Endothelial cell of umbilical vein (primary cell): Measurements from ENCODE around the gene COLEC11. TPM values are rescaled to one million over a fixed set of nuclear protein-coding genes. Genes with fewer than 3 reads are reported as not detected.

Experiments used
- BruUV-seq: library from RNA; stranded (reverse); fragments of 400-500 nt; replicated peaks from 2 replicates; lab custom pipeline; 2021; lab: Mats Ljungman, UMichigan
- CTCF ChIA-PET: fragments of 300-600, 350-600 bp; sonication (Branson Sonifier 250); formaldehyde crosslinking; loops from one replicate; lab custom pipeline; 2021; ENCODE audit warnings: antibody characterized with exemption, inconsistent platforms; lab: Charles Lee
- POLR2A ChIA-PET: fragments of 300-600, 350-600 bp; sonication (Branson Sonifier 250); formaldehyde crosslinking; loops from one replicate; lab custom pipeline; 2021; ENCODE audit warnings: antibody characterized with exemption, inconsistent platforms; lab: Charles Lee
- DNase-seq: peaks from one replicate; pipeline ENCODE4 v3.0.0-alpha.2; 2011; ENCODE audit warnings: low read depth, low spot score
- FAIRE-seq: peaks from 2 replicates; lab custom pipeline; 2011; peaks lifted over from hg19 to GRCh38; lab: Jason Lieb, UNC
- H2AFZ ChIP-seq: 2 replicates; pipeline ENCODE4 v1.6.0; 2012; ENCODE audit warnings: low read depth, low read length, control low read depth, inconsistent platforms
- H3K27ac ChIP-seq: 2 replicates; pipeline ENCODE4 v1.5.1; 2011; ENCODE audit warnings: low read depth, mild to moderate bottlenecking, control low read depth, low read length, moderate library complexity; ENCODE audit not compliant: insufficient read depth
- H3K27me3 ChIP-seq, 2 experiments: 2 replicates each; pipeline versions ENCODE4 v1.6.0 to v1.6.1; 2011; ENCODE audit warnings: low read length in 2 of 2, mixed read lengths in 1 of 2; ENCODE audit not compliant: control insufficient read depth in 2 of 2, insufficient read depth in 2 of 2
- H3K36me3 ChIP-seq, 2 experiments: 2 replicates in 1 of 2; 3 replicates in 1 of 2; pipeline ENCODE4 v1.5.1; 2011; ENCODE audit warnings: low read length in 2 of 2, mild to moderate bottlenecking in 1 of 2, moderate library complexity in 1 of 2; ENCODE audit not compliant: control insufficient read depth in 2 of 2, insufficient read depth in 2 of 2; ENCODE audit errors: extremely low read depth in 1 of 2
- H3K4me1 ChIP-seq: 3 replicates; pipeline ENCODE4 v1.5.1; 2011; ENCODE audit warnings: mild to moderate bottlenecking, low read length; ENCODE audit not compliant: control insufficient read depth, insufficient read depth; ENCODE audit errors: extremely low read depth
- H3K4me2 ChIP-seq: 2 replicates; pipeline ENCODE4 v1.6.1; 2011; ENCODE audit warnings: low read length, control low read depth, mixed read lengths; ENCODE audit not compliant: insufficient read depth
- H3K4me3 ChIP-seq, 3 experiments: fragments of 200-600 bp in 1 of 3; sonication (generic), shearing (Covaris generic) in 1 of 3; replicated peaks in 1 of 3; 2 replicates each; pipeline ENCODE4 v1.5.1; 2011 to 2016; ENCODE audit warnings: control low read depth in 3 of 3, low read length in 3 of 3, mild to moderate bottlenecking in 2 of 3, inconsistent platforms in 1 of 3, low read depth in 1 of 3, moderate library complexity in 1 of 3; ENCODE audit not compliant: insufficient read depth in 1 of 3
- H3K79me2 ChIP-seq: 2 replicates; pipeline ENCODE4 v1.6.0; 2012; ENCODE audit warnings: low read length, inconsistent platforms; ENCODE audit not compliant: control insufficient read depth, insufficient read depth
- H3K9ac ChIP-seq: replicated peaks from 2 replicates; pipeline ENCODE3; 2011; ENCODE audit warnings: low read length, control low read depth; ENCODE audit not compliant: insufficient read depth; ENCODE audit errors: extremely low read depth
- H3K9me1 ChIP-seq: replicated peaks from 3 replicates; pipeline ENCODE4 v1.6.0; 2011; ENCODE audit warnings: mild to moderate bottlenecking, low read length; ENCODE audit not compliant: control insufficient read depth, insufficient read depth; ENCODE audit errors: extremely low read depth
- H3K9me3 ChIP-seq: replicated peaks from 2 replicates; pipeline ENCODE4 v1.5.1; 2012; ENCODE audit warnings: low read length, inconsistent platforms; ENCODE audit not compliant: control insufficient read depth, insufficient read depth
- H4K20me1 ChIP-seq: replicated peaks from 2 replicates; pipeline ENCODE3; 2011; ENCODE audit warnings: mild to moderate bottlenecking, low read length; ENCODE audit not compliant: control insufficient read depth, insufficient read depth; ENCODE audit errors: extremely low read depth
- CTCF ChIP-seq, 2 donors: IDR thresholded peaks; 1 replicate in 1 of 2; 2 replicates in 1 of 2; pipeline ENCODE4 v1.5.1; 2011; ENCODE audit warnings: low read length in 2 of 2, mild to moderate bottlenecking in 2 of 2, moderate library complexity in 2 of 2, control low read depth in 1 of 2, inconsistent platforms in 1 of 2, low read depth in 1 of 2; ENCODE audit not compliant: insufficient read depth in 1 of 2; ENCODE audit errors: extremely low read depth in 1 of 2
- FOS ChIP-seq: IDR thresholded peaks from 2 replicates; pipeline ENCODE4 v1.6.1; 2011; ENCODE audit warnings: mild to moderate bottlenecking, low read length, moderate library complexity, borderline replicate concordance; ENCODE audit not compliant: insufficient read depth
- GATA2 ChIP-seq: IDR thresholded peaks from 2 replicates; pipeline ENCODE4 v1.7.0; 2011; ENCODE audit warnings: low read depth, mild to moderate bottlenecking, moderate library complexity, mixed read lengths, low read length; ENCODE audit not compliant: insufficient read length, insufficient read depth
- JUN ChIP-seq: IDR thresholded peaks from 2 replicates; pipeline ENCODE4 v1.6.1; 2011; ENCODE audit warnings: borderline replicate concordance, low read depth; ENCODE audit not compliant: insufficient read length, insufficient read depth
- MYC ChIP-seq: IDR thresholded peaks from one replicate; pipeline ENCODE4 v1.6.1; 2011; ENCODE audit warnings: mild to moderate bottlenecking, low read depth, low read length
- POLR2A ChIP-seq: IDR thresholded peaks from 2 replicates; pipeline ENCODE4 v1.6.1; 2012; ENCODE audit warnings: low read depth, mild to moderate bottlenecking, control low read depth, low read length
- POLR2AphosphoS5 ChIP-seq: IDR thresholded peaks from 2 replicates; pipeline ENCODE4 v1.6.1; 2012; ENCODE audit warnings: low read depth, mild to moderate bottlenecking, control low read depth, low read length, moderate library complexity; ENCODE audit not compliant: insufficient read depth
- dilution Hi-C: fragments of 300-500 bp; cut with MboI; formaldehyde crosslinking; loops from one replicate; pipeline ENCODE4 v1.15.0; 2019; ENCODE audit warnings: low sequenced_read_pairs; ENCODE audit not compliant: extremely low pct_ligation_motif_present
- intact Hi-C: fragments of 100-400 bp; cut with micrococcal nuclease; formaldehyde crosslinking; loops from one replicate; pipeline ENCODE4 v1.10.0; 2022
- polyA plus RNA-seq, 4 experiments: library from polyadenylated mRNA; depleted of rRNA in 3 of 4; stranded (reverse) in 3 of 4; unstranded in 1 of 4; fragments of >200 nt; gene quantifications; 2 replicates each; pipeline versions ENCODE4 v1.2.1 to v1.2.3, GENCODE V29; 2011 to 2012; ENCODE audit warnings: missing spikeins in 1 of 4
- total RNA-seq: library from RNA; stranded (reverse); gene quantifications from 2 replicates; pipeline ENCODE4 v1.2.3, GENCODE V29; 2021

COLEC11 gene
- total and polyA plus RNA-seq, 2 donors (not counting 3 experiments of a cell fraction or from before 2014, with no cell fraction given), result 0.15 TPM; not detected in 1

DNA sequence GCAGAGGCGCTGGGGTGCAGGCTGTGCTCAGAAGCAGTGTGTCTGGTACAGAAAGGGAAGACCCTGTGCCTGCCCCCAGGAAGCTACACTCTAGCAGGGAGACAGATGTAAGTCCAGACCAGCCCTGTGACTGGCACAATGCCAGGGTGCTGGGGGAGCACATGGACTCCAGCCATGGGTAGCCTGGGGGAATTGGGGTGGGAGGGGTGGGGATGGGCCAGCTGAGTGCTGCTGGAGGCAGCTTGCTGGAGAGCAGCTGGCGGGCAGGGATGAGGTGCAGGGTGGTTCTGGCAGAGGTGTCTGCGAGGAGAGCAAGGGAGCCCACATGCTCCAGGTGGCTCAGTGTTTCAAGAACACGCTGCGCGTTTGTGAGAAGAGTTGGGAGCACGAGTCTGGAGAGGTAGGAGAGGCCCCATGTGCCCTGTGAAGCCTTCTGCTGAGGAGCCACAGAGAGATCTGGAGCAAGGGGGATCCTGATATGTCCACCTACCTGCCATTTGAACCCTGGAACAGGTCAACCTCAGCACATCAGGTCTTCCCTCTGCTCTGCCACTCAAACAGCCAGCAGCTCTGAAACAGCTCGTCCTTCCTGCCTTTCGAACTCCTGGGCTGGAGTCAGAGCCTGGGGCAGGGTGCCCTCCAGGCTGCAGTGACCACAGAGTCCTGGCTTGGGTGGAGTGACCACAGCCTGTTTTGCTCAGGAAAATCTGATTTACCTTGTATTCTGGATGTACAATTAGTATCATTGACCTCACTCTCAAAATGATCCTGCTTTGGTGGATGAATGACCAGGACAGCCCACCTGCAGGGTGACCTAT is 78.2 kb downstream of the COLEC11 start:
- DNase-seq (no peak), FAIRE-seq (no peak)
- H3K27ac ChIP-seq, result no peak overlapping the region
- intact Hi-C loops (no loop called here), dilution Hi-C loops (no loop called here)
- ChIA-PET CTCF (no interaction called here), POLR2A (no interaction called here)
- H3K9me3 ChIP-seq, result no peaks in the 10 kb centered on the region
- no peaks in the 10 kb centered on the region for H3K79me2 ChIP-seq
- H3K4me3 ChIP-seq, result no peak overlapping the region
- TF ChIP-seq CTCF (IDR thresholded peaks at IDR 0.05; ENCODE audit: extremely low read depth in 1 of 2, insufficient read depth in 1 of 2, low read depth in 1 of 2, low read length in 2 of 2), result no peak
- TF ChIP-seq MYC, result no peak
- TF ChIP-seq FOS, result no peak
- no peak for TF ChIP-seq JUN
- no peak for TF ChIP-seq POLR2A
- TF ChIP-seq POLR2AphosphoS5, result no peak
- no peak for TF ChIP-seq GATA2
- H3K27me3 ChIP-seq, result no peaks in the 10 kb centered on the region
- H3K4me2 ChIP-seq, result no peak overlapping the region
- BruUV-seq, result no TSS peak
- H2AFZ ChIP-seq, result no peak overlapping the region
- H3K9ac ChIP-seq, result no peak overlapping the region
- H3K36me3 ChIP-seq, result no peaks in the 10 kb centered on the region
- H3K4me1 ChIP-seq, result no peaks in the 10 kb centered on the region
- H4K20me1 ChIP-seq, result no peaks in the 10 kb centered on the region
- no peaks in the 10 kb centered on the region for H3K9me1 ChIP-seq
